HG03469 (cell line): Measurements from ENCODE around the gene CCDC157.

Experiments used
- ATAC-seq: cut with Tn5 transposase; IDR thresholded peaks from one replicate; pipeline ENCODE4 v1.9.1; 2021; ENCODE audit warnings: mild to moderate bottlenecking, moderate library complexity, moderate number of reproducible peaks; ENCODE audit not compliant: unreplicated experiment

Gene CCDC157

DNA sequence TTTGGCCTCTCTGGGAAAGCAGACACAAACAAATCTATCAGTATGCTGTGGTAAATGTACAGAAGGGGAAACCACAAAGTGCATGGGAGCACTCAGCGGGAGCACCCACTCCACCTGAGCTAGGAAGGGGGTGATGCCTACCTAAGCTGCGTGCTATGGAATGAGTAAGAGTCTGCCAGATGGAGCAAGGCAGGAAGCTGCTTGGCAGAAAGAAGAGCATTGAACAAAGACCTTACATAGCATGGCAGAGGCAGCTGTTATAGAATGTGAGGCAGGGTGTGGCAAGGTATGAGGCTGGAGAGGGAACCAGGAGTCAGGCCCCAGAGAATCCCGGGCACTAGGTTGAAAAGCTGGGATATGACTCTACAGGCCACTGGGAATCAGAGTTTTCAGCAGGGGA lies 55.0 kb downstream of the CCDC157 start:
- ATAC-seq = no peak

DNA sequence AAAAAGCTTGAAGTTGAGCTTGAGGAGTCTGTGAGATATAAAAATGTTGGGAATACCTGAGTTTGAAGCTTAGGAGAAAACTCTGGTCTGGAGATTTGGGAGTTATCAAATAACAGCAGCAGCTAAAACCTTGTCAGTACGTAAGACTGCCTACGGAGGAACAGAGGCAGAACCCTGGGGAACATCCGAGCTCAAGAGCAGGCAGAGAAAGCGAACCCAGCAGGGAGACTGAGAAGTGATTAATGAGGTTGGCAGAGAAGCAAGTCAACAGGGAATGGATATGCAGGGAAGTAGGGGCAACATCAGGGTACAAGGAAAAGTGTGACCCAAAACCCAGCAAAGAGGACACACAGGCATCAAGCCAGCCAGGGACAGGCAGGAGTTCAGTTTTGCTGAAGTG lies 56.2 kb downstream of the CCDC157 start:
- ATAC-seq = no peak

DNA sequence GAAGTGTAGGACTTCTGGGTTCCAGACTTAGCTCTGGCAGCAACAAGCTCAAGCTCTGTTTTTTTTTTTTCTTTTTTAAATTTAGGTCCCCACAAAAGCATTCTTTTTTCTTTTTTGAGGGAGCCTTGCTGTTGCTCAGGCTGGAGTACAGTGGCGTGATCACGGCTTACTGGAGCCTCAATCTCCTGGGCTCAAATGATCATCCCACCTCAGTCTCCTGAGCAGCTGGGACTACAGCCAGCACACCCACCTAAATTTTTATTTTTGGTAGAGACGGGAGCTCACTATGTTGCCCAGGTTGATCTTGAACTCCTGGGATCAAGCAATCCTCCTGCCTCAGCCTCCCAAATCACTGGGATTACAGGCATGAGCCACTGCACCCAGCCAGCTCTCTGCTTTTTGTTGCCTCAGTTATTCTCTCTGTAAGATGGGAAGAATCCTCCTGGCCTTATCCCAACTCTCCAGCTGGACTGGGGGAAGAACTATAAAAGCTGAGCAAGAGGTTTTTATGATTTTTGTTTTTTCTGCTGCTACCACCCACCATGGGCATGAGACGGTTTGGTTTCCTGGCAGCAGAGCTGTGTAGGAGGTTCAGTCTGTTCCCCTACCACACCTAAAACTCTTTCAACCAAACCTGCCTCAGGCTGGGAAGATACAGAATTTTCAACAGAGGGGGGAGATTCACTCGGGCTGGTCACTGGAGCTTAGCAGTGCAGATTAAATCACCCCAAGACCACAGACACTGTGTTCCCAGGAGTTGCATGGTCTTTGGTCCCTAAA lies 57.1 kb downstream of the CCDC157 start:
- no peak for ATAC-seq

DNA sequence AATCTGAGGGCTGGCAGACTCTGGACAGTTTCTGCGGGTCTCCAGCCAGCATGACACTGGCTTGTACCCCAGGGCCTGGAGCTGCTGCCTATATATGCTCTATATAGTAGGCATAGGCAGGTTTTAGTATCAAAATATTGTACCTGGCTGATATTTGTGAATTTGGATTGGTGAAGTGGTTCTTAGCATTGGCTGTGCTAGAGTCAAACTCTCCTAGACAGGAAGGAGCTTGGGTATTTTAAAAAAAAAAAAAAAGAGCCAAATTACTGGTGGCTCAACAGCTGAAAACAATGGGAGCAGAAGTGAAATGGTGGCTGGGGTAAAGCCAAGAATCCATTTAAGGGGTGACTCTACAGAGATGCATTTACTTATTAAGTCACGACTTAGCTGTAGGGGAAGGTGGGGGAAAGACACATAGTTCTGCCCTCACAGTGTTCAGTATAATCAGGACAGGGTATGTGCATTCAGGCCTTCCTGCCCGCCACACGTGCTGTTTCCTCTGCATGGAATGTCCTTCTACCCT lies 57.8 kb downstream of the CCDC157 start:
- ATAC-seq = no peak

DNA sequence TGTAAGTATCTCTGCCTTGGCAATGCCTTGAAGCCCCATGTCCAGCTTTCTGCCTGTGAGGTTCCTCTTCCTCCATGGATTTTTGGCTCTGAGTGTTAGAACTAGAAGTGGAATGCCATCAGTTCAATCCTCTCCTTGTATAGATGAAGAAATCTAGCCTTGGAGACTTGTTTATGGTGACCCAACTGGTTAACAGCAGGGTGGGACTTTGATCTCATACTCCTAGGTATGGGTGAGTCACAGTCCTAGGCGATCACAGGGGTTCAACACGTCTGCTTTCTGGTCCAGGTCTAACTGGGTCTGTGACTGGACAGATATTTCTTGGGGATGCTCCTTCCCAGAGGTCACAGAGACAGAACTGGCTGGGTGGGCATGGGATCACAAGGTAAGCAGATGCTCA lies 59.6 kb downstream of the CCDC157 start:
- no peak for ATAC-seq

DNA sequence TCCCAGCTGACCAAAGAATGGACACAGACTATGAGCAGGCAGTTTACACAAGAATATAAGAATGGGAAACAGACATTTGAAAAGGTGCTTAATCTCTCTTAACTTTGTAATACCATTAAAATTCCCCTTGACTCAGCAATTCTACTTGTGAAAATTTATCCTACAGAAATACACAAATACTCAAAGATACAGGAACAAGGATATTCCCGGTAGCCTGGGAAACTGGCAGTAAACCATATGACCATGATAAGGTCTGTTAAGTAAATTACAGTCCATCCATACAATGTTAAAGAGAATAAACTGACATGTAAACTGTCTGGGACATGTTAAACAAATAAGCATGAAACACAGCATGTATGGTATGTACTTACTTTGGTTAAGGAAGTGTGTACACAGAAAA lies 60.0 kb downstream of the CCDC157 start:
- ATAC-seq = no peak

DNA sequence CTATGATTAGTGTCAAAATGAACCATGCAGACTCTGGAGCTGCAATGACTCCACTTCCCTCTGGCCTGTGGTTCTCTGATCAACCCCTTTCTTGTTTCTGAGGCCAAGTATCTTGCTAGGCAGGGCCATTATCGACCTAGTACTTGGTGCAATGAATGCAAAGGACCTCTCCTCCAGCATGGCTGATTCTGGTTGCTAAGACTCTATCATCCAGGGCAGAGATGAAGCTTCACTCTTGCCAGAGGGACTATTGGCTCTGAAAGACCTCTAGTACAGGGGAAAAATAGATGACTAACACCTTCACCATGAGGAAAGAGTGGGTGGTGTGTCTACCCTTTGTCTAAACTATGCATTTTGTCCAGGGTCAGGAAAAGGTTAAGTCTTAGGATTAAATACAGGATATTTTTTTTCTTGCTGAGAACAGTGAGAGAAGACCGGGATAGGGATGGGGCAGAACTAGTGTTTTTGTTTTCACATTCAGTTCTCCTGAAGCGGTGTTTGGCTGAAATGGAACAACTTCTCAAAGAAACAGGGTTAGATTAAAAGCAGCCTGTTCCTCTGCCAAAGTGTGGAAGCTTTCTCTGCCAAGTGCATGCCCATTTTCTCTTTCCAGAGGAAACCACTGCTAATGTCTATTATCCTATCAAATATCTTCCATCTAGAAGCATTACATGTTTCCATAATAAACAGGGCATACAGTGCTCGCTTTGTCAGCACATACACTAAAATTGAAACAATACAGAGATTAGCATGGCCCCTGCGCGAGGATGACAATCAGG lies 63.7 kb downstream of the CCDC157 start:
- no peak for ATAC-seq

DNA sequence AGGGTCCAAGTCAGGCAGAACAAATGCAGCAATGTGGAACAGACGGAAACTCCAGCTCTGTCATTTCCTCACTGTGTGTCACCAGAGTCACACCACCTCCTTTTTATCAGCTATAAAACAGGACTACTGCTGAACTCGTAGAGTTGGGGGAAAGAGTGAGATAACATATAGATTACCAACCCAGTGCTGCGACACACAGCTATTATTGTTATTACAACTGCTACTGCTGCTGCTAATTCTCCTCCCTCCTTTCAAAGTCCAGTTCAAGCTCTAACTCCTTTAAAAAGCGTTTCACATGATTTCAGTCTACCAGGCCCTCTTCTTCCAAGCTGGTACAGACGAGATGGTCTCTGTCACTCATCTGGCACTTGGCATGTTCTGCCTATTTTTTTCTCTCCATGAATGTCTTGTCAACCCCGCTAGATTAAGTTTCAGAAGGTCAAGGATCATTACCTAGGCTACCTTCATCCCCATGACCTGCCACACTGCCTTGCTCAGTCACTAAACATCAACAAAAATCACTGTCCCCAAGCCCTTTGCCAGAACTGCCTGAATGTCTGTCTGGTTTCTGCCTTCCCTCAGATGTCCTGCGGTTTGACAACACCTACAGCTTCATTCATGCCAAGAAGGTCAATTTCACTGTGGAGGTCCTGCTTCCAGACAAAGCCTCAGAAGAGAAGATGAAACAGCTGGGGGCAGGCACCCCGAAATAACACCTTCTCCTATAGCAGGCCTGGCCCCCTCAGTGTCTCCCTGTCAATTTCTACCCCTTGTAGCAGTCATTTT lies 65.1 kb downstream of the CCDC157 start:
- no peak for ATAC-seq

DNA sequence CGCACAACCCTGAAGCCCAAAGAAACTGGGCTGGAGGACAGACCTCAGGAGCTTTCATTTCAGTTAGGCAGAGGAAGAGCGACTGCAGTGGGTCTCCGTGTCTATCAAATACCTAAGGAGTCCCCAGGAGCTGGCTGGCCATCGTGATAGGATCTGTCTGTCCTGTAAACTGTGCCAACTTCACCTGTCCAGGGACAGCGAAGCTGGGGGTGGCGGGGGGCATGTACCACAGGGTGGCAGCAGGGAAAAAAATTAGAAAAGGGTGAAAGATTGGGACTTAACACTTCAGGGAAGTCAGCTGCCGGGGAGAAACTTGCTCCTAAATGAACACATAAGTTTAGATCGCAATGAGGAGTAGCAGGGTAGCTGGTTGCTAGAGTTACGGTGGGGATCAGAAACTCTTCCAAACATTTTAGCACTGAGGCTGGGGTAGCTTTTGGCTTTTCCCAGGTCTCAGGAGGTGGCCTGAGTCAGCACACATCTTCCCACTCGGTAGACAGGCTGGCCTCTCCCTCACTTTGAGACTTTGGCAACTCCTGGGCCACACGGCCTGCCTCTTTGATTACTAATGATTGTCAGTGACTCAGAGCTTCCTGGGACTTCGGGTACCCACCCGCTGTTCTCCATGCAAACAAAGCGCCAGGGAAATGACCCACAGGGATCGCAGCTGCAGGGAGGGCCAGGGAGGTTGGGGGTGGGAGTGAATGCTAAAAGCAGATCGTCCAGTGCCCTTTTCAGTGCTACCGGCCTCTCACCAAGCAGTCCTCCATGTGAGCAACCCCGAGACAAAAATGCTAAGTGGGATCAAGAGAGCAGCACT lies 65.9 kb downstream of the CCDC157 start:
- ATAC-seq = no peak

DNA sequence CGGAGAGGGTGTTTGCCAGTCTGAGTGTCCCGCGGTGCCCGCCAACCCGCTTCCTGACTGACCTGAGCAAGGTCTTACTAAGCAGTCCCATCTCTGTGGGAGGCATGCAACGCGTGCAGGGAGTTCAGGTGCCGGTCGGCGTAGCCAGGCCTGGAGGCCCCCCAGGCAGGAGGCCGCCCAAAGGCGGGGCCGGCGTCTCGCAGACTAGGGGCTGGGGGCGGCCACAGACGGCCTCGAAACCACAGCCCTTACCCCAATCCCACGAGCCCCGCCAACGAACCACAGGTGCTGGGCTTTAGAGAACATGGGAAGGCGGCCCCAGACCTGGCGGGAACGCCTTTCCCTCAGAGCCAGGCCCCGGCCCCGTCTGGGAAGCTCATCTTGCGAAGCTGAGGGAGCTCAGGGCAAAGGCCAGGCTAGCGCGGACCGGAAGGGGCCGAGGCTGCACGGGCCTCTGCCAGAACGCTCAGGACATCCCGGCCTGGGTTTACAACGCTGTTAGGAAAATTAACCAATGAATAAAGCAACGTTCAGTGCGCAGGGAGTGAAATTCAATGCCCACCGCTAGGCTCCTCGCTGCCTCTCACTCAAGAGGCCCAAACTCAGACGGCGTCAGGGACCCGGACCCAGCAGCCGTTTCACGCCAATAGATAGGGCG lies 66.6 kb downstream of the CCDC157 start:
- peak; percentile 12 for ATAC-seq

DNA sequence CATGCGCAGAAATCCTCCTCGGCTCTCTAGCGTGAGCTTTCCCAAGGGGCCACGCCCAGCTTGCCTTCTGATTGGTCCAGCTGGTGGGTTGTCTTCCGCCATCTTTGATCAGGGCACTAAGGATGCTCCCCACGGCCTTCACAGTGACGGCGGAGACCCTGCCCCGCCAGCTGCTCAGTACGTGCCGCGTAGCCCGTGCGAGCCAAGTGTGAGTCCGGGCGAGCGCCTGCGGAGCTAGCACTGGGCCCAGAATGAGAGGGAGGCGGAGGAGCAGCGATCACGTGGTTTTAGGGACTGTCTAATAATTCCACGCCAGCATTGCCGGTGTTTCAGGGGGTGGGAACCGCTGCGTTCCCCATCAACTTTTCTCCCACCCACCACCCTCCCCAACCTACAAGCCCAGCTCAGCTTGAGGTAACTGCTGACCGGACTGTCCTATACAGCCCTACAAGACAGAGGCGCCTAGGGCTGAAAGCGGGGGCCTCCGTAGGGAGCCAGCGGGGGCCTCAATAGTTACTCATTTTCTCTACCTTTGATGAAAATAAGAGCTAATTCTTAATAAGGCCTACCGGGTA lies 67.2 kb downstream of the CCDC157 start:
- ATAC-seq = peak; percentile 71

DNA sequence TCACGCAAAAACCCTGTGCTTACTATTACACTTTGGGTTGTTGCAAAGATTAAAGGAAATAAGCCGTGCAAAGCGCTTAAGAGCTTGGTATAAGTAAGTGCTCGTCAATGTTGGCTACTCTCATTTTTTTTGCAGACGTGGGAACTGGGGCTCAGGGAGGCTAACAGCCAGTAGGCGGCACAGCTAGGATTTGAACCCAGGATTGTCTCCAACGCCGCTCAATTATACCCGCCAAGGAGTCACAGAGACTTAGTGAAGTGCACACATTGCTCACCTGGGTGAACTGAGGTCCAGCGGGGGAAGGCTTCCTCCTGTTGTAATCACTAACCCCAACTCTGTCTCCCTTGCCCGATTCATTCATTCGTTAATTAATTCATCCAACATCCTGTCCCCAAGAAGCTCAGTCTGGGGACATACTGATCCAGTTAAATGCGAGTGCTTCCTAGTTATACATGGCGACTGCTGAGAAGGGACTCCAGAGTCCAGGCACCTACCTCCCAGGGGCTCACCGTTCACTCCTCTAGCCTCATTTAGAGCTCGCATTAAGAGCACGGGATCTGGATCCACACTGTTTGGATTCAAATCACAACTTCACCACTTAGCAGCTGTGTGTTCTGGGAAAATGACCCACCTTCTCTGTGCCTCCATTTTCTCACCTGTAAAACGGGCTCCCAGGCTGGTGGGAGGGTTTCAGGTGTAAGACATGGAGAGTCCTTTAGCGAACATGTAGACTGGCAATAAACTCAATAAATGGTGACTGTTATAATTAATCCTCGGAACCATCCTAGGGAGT lies 67.9 kb downstream of the CCDC157 start:
- no peak for ATAC-seq

DNA sequence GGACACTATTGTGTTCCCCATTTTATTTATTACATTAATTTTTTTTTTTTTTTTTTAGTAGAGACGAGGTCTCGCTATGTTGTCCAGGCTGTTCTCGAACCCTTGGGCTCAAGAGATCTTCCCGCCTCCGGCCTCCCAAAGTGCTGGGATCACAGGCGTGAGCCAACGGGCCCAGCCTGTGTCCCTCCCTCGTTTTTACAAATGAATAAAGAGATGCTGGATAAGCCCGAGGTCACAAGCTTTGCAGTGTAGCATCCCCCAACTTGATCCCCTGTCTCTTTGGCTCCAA lies 68.5 kb downstream of the CCDC157 start:
- no peak for ATAC-seq

DNA sequence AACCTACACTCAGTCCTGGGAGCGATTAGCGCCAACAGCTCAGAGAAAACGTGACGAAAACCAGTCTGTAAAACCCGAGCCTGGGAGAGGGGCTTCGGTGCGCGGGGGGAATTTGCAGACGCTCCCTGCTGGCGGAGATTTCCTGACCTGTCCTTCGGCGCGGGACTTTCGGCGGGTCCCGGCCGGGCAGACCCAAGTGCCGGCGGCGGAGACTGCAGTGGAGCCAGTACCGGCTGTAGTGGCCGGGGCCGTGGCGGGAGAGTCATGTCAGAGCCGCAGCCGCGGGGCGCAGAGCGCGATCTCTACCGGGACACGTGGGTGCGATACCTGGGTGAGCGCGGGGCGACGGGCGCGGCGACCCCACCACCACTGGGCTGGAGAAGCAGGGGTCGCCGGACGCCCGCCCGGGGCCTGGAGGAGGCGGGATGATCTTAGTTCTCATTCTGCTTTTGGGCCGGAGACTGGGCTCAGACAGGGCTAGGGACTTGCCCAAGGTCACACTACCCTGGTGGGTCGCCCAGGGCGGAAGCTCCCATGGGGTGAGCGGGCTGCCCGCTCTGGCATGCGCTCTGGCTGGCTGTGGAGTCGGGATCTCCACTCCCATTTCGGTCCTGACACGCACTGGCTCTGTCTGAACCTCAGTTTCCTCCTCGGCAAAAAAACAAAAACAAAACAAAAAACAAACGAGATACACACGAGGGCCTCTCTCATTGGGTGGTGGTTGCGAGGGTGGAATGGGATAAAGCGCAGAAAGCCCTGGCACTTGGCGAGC lies 69.0 kb downstream of the CCDC157 start, which contains the start of gene MTFP1:
MTFP1 (plus strand) TSS at position 153 of the 772 bp plus-strand sequence; CDS start at position 265, 112 bp downstream.
- no peak for ATAC-seq
